ENCODE data around the gene SCUBE1. TPM values are rescaled to one million over a fixed set of nuclear protein-coding genes. Genes with fewer than 3 reads are reported as not detected.
A peak's percentile ranks its signal among the peaks of the same experiment; 100 is the strongest.
"Not testable (repeated sequence)": the region's sequence is repeated elsewhere in the genome, so short reads cannot be mapped to it uniquely, and the experiment has no call there.

The SCUBE1 gene
- total and polyA plus RNA-seq, 2 of the 4 experiments (the other 2 are of a cell fraction), result not detected

GRCh38 chr22:43356881-43357280, 13.7 kb upstream of the SCUBE1 start:
- BruUV-seq (replicated peaks), result no TSS peak
- Histone ChIP-seq H3K23ac (ENCODE audit: low read depth, low read length) (no peak overlapping the region), H2BK20ac (ENCODE audit: low read depth, low read length) (no peak overlapping the region), H2BK120ac (ENCODE audit: low read depth, low read length) (no peak overlapping the region), H4K8ac (ENCODE audit: low read depth in 2 of 2, low read length in 2 of 2) (no peak overlapping the region), H3K4me3 (ENCODE audit: insufficient read depth, low read depth, low read length) (no peak overlapping the region), H2BK5ac (ENCODE audit: low read depth, low read length, poor library complexity, severe bottlenecking) (no peak overlapping the region), H3K56ac (ENCODE audit: extremely low read depth, insufficient read depth, low read length) (no peak overlapping the region), H4K20me1 (ENCODE audit: insufficient read depth, low read length) (no peaks in the 10 kb centered on the region), H3K79me1 (ENCODE audit: low read depth in 1 of 2, low read length in 2 of 2) (no peaks in the 10 kb centered on the region), H3K36me3 (ENCODE audit: control insufficient read depth, insufficient read depth, low read length) (no peaks in the 10 kb centered on the region), H4K91ac (ENCODE audit: insufficient read depth, low read depth, low read length) (no peak overlapping the region), H3K9ac (ENCODE audit: low read depth, low read length) (no peak overlapping the region), H3K4me2 (ENCODE audit: low read depth, low read length) (no peak overlapping the region), H3K27ac (ENCODE audit: insufficient read depth, low read length) (no peak overlapping the region), H2AK9ac (replicated peaks; ENCODE audit: low read depth, low read length, poor library complexity) (peak overlapping the region; percentile 55), H2AFZ (replicated peaks; ENCODE audit: low read length, poor library complexity) (no peak overlapping the region), H3K4ac (ENCODE audit: low read depth, low read length) (no peak overlapping the region), H2AK5ac (ENCODE audit: low read depth, low read length) (no peak overlapping the region), H2BK15ac (ENCODE audit: low read depth, low read length) (no peak overlapping the region), H3K18ac (ENCODE audit: low read depth, low read length) (no peak overlapping the region), H3K9me3 (ENCODE audit: control insufficient read depth, insufficient read depth, low read length) (no peaks in the 10 kb centered on the region), H3K14ac (replicated peaks; ENCODE audit: low read depth, low read length) (no peak overlapping the region), H3K27me3 (ENCODE audit: control insufficient read depth, insufficient read depth, low read length) (peaks cover 17% of the 10 kb centered on the region), H4K5ac (ENCODE audit: low read depth, low read length) (no peak overlapping the region), H3K9me1 (ENCODE audit: insufficient read depth, low read length) (no peaks in the 10 kb centered on the region), H3K4me1 (ENCODE audit: control insufficient read depth, insufficient read depth, low read length) (no peaks in the 10 kb centered on the region)
- WGBS, 2 experiments (ENCODE audit: extremely low coverage in 2 of 2, insufficient read length in 1 of 2), result no CpG with 5 or more reads among the region's 11 CpGs
- DNase-seq (no peak), ATAC-seq (ENCODE audit: low read depth) (no peak)
- ChIA-PET CTCF (interaction anchor here (0.7 to 1.6 kb wide), 2 partner anchors 10 to 29 kb away, joined by 3 to 5 read pairs; no protein-coding TSS in a partner anchor), POLR2A (ENCODE audit: unreplicated experiment) (no interaction called here)
- dilution Hi-C loops (cut with HindIII; ENCODE audit: low sequenced_read_pairs, unreplicated experiment) (no loop called here), intact Hi-C loops (cut with micrococcal nuclease) (no loop called here), in situ Hi-C loops (cut with MboI; ENCODE audit: low sequenced_read_pairs) (no loop called here)
- TF ChIP-seq POLR2A (IDR thresholded peaks at IDR 0.05; ENCODE audit: low read depth, low read length) (no peak), CEBPB (IDR thresholded peaks at IDR 0.05; ENCODE audit: low read depth, low read length) (no peak), SMC3 (IDR thresholded peaks at IDR 0.05; ENCODE audit: low read depth, low read length) (no peak)

GRCh38 chr22:43355688-43356087, 12.5 kb upstream of the SCUBE1 start:
- H3K14ac ChIP-seq (replicated peaks; ENCODE audit: low read depth, low read length); DNase-seq; H3K27ac ChIP-seq (ENCODE audit: insufficient read depth, low read length); POLR2A ChIA-PET (ENCODE audit: unreplicated experiment); H2BK120ac ChIP-seq (ENCODE audit: low read depth, low read length); H3K4ac ChIP-seq (ENCODE audit: low read depth, low read length); H3K4me2 ChIP-seq (ENCODE audit: low read depth, low read length); CTCF ChIA-PET; H3K4me3 ChIP-seq (ENCODE audit: insufficient read depth, low read depth, low read length); H3K9me3 ChIP-seq (ENCODE audit: control insufficient read depth, insufficient read depth, low read length); H3K36me3 ChIP-seq (ENCODE audit: control insufficient read depth, insufficient read depth, low read length); in situ Hi-C loops (cut with MboI; ENCODE audit: low sequenced_read_pairs); H3K18ac ChIP-seq (ENCODE audit: low read depth, low read length); H3K9me1 ChIP-seq (ENCODE audit: insufficient read depth, low read length); H3K23ac ChIP-seq (ENCODE audit: low read depth, low read length); H2BK20ac ChIP-seq (ENCODE audit: low read depth, low read length); dilution Hi-C loops (cut with HindIII; ENCODE audit: low sequenced_read_pairs, unreplicated experiment); H2AFZ ChIP-seq (replicated peaks; ENCODE audit: low read length, poor library complexity); BruUV-seq (replicated peaks); H4K20me1 ChIP-seq (ENCODE audit: insufficient read depth, low read length); H3K56ac ChIP-seq (ENCODE audit: extremely low read depth, insufficient read depth, low read length); H2BK15ac ChIP-seq (ENCODE audit: low read depth, low read length); H3K79me1 ChIP-seq (ENCODE audit: low read depth in 1 of 2, low read length in 2 of 2); H2AK5ac ChIP-seq (ENCODE audit: low read depth, low read length); H2AK9ac ChIP-seq (replicated peaks; ENCODE audit: low read depth, low read length, poor library complexity); H4K5ac ChIP-seq (ENCODE audit: low read depth, low read length); H4K91ac ChIP-seq (ENCODE audit: insufficient read depth, low read depth, low read length); ATAC-seq (ENCODE audit: low read depth); H3K9ac ChIP-seq (ENCODE audit: low read depth, low read length); H4K8ac ChIP-seq (ENCODE audit: low read depth in 2 of 2, low read length in 2 of 2); H2BK5ac ChIP-seq (ENCODE audit: low read depth, low read length, poor library complexity, severe bottlenecking); intact Hi-C loops (cut with micrococcal nuclease); H3K4me1 ChIP-seq (ENCODE audit: control insufficient read depth, insufficient read depth, low read length): not testable (repeated sequence)
- 83% methylated on average over 5 of the region's 10 CpGs; no CpG with 5 or more reads in 1 of the 2 experiments for WGBS, 2 experiments (ENCODE audit: extremely low coverage in 2 of 2, insufficient read length in 1 of 2)
- H3K27me3 ChIP-seq (ENCODE audit: control insufficient read depth, insufficient read depth, low read length), result peaks cover 21% of the 10 kb centered on the region

All from IMR-90 (cell line).